GM12878 (cell line): Measurements from ENCODE around the gene SIDT1. TPM values are rescaled to one million over a fixed set of nuclear protein-coding genes. Genes with fewer than 3 reads are reported as not detected.

ENCODE experiments used
- ATAC-seq: fragments of 200-7000 bp; cut with Tn5 transposase; 3 replicates; pipeline ENCODE4 v1.9.1; 2020; ENCODE audit warnings: mild to moderate bottlenecking, moderate library complexity
- BruUV-seq: library from RNA; stranded (reverse); fragments of 400-500 nt; replicated peaks from 2 replicates; lab custom pipeline; 2021; lab: Mats Ljungman, UMichigan
- CTCF ChIA-PET: fragments of 300-600 bp; sonication (Branson Sonifier 250); formaldehyde crosslinking; extraction: SDS; loops from one replicate; lab custom pipeline; 2021; ENCODE audit warnings: inconsistent platforms; lab: Yijun Ruan, JAX
- POLR2A ChIA-PET: fragments of 350-600 bp; formaldehyde crosslinking; extraction: SDS; loops from one replicate; lab custom pipeline; 2021; ENCODE audit warnings: inconsistent platforms; lab: Charles Lee
- RAD21 ChIA-PET: fragments of 300-600 bp; sonication (Branson Sonifier 250); formaldehyde crosslinking; loops from one replicate; lab custom pipeline; 2023; ENCODE audit warnings: antibody characterized with exemption; ENCODE audit not compliant: unreplicated experiment; lab: Charles Lee
- SMC1A ChIA-PET: fragments of 300-600 bp; sonication (Branson Sonifier 250); formaldehyde crosslinking; loops from one replicate; lab custom pipeline; 2023; ENCODE audit not compliant: unreplicated experiment, uncharacterized antibody; lab: Charles Lee
- DNase-seq: peaks from one replicate; pipeline ENCODE4 v3.0.0-alpha.2; 2011; ENCODE audit warnings: low read depth, low spot score
- FAIRE-seq: peaks from 3 replicates; lab custom pipeline; 2011; peaks lifted over from hg19 to GRCh38; lab: Jason Lieb, UNC
- H2AFZ ChIP-seq: 2 replicates; pipeline ENCODE4 v1.6.0; 2011; ENCODE audit warnings: low read depth, low read length, control low read depth; ENCODE audit not compliant: control insufficient read depth
- H3K27ac ChIP-seq: 2 replicates; pipeline ENCODE4 v1.5.1; 2011; ENCODE audit warnings: control low read depth; ENCODE audit not compliant: control insufficient read depth, insufficient read depth
- H3K27me3 ChIP-seq, 2 experiments: replicated peaks in 1 of 2; 2 replicates each; pipeline versions ENCODE4 v1.6.0 to v1.6.1; 2011; ENCODE audit warnings: low read length in 1 of 2; ENCODE audit not compliant: control insufficient read depth in 2 of 2, insufficient read depth in 2 of 2
- H3K36me3 ChIP-seq, 2 experiments: 2 replicates each; pipeline ENCODE4 v1.5.1; 2011; ENCODE audit warnings: low read length in 1 of 2; ENCODE audit not compliant: control insufficient read depth in 2 of 2, insufficient read depth in 2 of 2
- H3K4me1 ChIP-seq: 2 replicates; pipeline ENCODE4 v1.6.1; 2011; ENCODE audit warnings: mild to moderate bottlenecking, low read length, moderate library complexity, mixed read lengths; ENCODE audit not compliant: control insufficient read depth, insufficient read depth
- H3K4me2 ChIP-seq: 2 replicates; pipeline ENCODE4 v1.6.0; 2011; ENCODE audit warnings: control low read depth; ENCODE audit not compliant: control insufficient read depth, insufficient read depth
- H3K4me3 ChIP-seq: fragments of 200-600 bp; sonication (generic); 2 replicates; pipeline ENCODE4 v1.5.1; 2016
- H3K79me2 ChIP-seq: 2 replicates; pipeline ENCODE4 v1.6.0; 2011; ENCODE audit warnings: low read length; ENCODE audit not compliant: control insufficient read depth, insufficient read depth
- H3K9ac ChIP-seq: 2 replicates; pipeline ENCODE4 v1.8.0; 2011; ENCODE audit warnings: low read length, control low read depth, mixed read lengths; ENCODE audit not compliant: control insufficient read depth, insufficient read depth
- H3K9me3 ChIP-seq: replicated peaks from 3 replicates; pipeline ENCODE4 v1.5.1; 2011; ENCODE audit warnings: mild to moderate bottlenecking, low read length; ENCODE audit not compliant: control insufficient read depth, insufficient read depth
- H4K20me1 ChIP-seq: 2 replicates; pipeline ENCODE4 v1.6.0; 2011; ENCODE audit not compliant: control insufficient read depth, insufficient read depth
- EGR1 ChIP-seq, 2 experiments: IDR thresholded peaks; 1 replicate in 1 of 2; 2 replicates in 1 of 2; pipeline ENCODE4 v1.6.1; 2011 to 2012; ENCODE audit warnings: low read depth in 2 of 2, low read length in 2 of 2, borderline replicate concordance in 1 of 2, mild to moderate bottlenecking in 1 of 2, moderate library complexity in 1 of 2
- GATAD2B ChIP-seq: fragments of 450-650 bp; conservative IDR thresholded peaks from 2 replicates; pipeline ENCODE4 v1.6.1; 2017; ENCODE audit warnings: low read depth, mild to moderate bottlenecking, moderate library complexity
- NFYA ChIP-seq: IDR thresholded peaks from 2 replicates; pipeline ENCODE4 v1.6.1; 2011; ENCODE audit warnings: low read depth, mild to moderate bottlenecking, low read length, improper control_type of control experiment, borderline replicate concordance
- NR2F1 ChIP-seq: fragments of 450-650 bp; conservative IDR thresholded peaks from 2 replicates; pipeline ENCODE4 v1.6.1; 2017; ENCODE audit warnings: mild to moderate bottlenecking
- RBBP5 ChIP-seq: fragments of 200-600 bp; sonication (generic); conservative IDR thresholded peaks from 2 replicates; pipeline ENCODE4 v1.6.1; 2016
- SREBF2 ChIP-seq: IDR thresholded peaks from 2 replicates; pipeline ENCODE4 v1.6.1; 2012; ENCODE audit warnings: mild to moderate bottlenecking, low read length
- SRF ChIP-seq, 2 experiments: IDR thresholded peaks; 2 replicates each; pipeline ENCODE4 v1.6.1; 2011; ENCODE audit warnings: low read depth in 2 of 2, low read length in 2 of 2, mild to moderate bottlenecking in 1 of 2, moderate library complexity in 1 of 2
- SUZ12 ChIP-seq: fragments of 200-600 bp; sonication (generic); IDR thresholded peaks from one replicate; pipeline ENCODE4 v1.6.1; 2018; ENCODE audit warnings: antibody characterized with exemption, mild to moderate bottlenecking; ENCODE audit not compliant: unreplicated experiment
- TARDBP ChIP-seq: IDR thresholded peaks from 2 replicates; pipeline ENCODE4 v1.6.1; 2016; ENCODE audit warnings: borderline replicate concordance
- ZNF24 ChIP-seq: fragments of 450-650 bp; IDR thresholded peaks from 2 replicates; pipeline ENCODE4 v1.6.1; 2017; ENCODE audit warnings: antibody characterized with exemption, mild to moderate bottlenecking
- WGBS: methylation state at CpG from one replicate; pipeline ENCODE4 v1.1.6; 2016; ENCODE audit warnings: low lambda C conversion rate; ENCODE audit not compliant: insufficient replicate concordance, insufficient coverage; ENCODE audit errors: missing lambda C conversion rate; 5-methylcytosine and 5-hydroxymethylcytosine counted together
- in situ Hi-C: fragments of 300-500 bp; cut with MboI; formaldehyde crosslinking; loops from 9 replicates; pipeline ENCODE4 v1.14.3; 2018; ENCODE audit warnings: mixed read lengths
- intact Hi-C: fragments of 100-400 bp; cut with micrococcal nuclease; formaldehyde crosslinking; loops from one replicate; pipeline ENCODE4 v1.14.2; 2022; ENCODE audit not compliant: unreplicated experiment
- polyA plus RNA-seq, 11 experiments: library from polyadenylated mRNA; depleted of rRNA in 4 of 11; unstranded in 6 of 11; stranded (reverse) in 5 of 11; fragments of >200 nt; fragmentation: Nextera tagmentation in 4 of 11; fragmentation: Illumina TruSeq in 1 of 11; extraction: Ambion mirVana in 4 of 11; extraction: Trizol in 1 of 11; gene quantifications; 1 replicate in 1 of 11; 2 replicates in 10 of 11; pipeline versions ENCODE4 v1.2.1 to v1.2.3, GENCODE V29; 2011 to 2016; ENCODE audit warnings: inconsistent platforms in 2 of 11, missing spikeins in 2 of 11, low read depth in 1 of 11
- total RNA-seq, 4 experiments: library from RNA; depleted of rRNA in 3 of 4; stranded (reverse); fragments of >200 nt in 3 of 4; fragmentation: Illumina TruSeq in 1 of 4; extraction: Trizol in 1 of 4; gene quantifications; 2 replicates each; pipeline versions ENCODE4 v1.2.1 to v1.2.3, GENCODE V29; 2013 to 2021
- TF ChIP-seq, protein P1 (sequence below): IDR thresholded peaks from 2 replicates; pipeline ENCODE4 v1.6.1; 2012; ENCODE audit warnings: low read depth, low read length, improper control_type of control experiment
- TF ChIP-seq, protein P2 (sequence below): fragments of 450-650 bp; conservative IDR thresholded peaks from 2 replicates; pipeline ENCODE4 v1.6.1; 2017; ENCODE audit warnings: mild to moderate bottlenecking, moderate library complexity

Gene SIDT1
- total and polyA plus RNA-seq, 10 of the 15 experiments (the other 5 are each of a cell fraction or from before 2014, with no cell fraction given): 3.0 to 45.0 (median 26.6) TPM

DNA sequence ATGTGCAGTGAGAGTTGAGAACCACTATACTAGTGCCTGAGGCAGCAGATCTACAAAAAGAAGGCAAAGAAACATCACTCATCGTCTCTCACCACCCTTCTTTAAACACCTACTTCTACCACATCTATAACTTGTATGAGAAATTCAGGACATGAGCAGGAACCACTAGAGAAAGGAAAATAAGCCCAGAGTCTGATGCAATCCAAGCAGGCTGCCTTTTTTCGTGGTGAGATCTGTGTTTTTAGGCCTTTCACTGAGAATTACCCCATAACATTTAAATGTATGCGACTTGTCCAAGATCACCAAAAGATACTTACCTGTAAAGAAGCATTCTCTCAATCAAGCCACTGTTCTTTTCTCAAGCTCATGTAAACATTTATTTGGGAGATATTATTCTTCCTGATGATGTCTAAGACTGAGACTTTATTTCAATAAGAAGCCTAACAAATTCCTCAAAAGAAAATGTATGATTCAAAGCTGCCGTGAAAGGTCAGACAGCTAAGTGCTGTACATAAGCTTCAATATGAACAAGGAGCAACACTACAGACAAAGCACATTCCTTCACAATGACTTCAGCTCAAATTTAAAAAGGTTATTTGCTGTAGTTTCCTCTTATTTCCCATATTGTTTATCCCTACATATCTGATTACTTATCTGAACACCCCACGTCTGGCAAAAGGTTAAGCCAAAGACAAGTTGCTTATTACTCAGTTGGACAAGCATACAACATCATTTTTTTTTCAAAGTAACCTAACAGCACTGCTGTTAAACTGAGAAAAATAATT is 33.9 kb upstream of the SIDT1 start:
- H3K27ac ChIP-seq: no peak overlapping the region
- no peaks in the 10 kb centered on the region; the same call in 1 of the 2 replicates for H3K4me1 ChIP-seq
- RAD21 ChIA-PET: interaction anchor here (0.6 to 3.3 kb wide), 7 partner anchors 8 to 414 kb away, joined by 3 to 56 read pairs (median 3); no protein-coding TSS in a partner anchor
- FAIRE-seq: no peak
- H3K36me3 ChIP-seq: peaks cover 0 to 10% of the 10 kb centered on the region in 2 experiments; a peak in 1 of 4 replicates
- CTCF ChIA-PET: interaction anchor here (0.6 to 5.0 kb wide), 10 partner anchors 9 to 1114 kb away, joined by 3 to 140 read pairs (median 12); partner anchors contain the start of gene SPICE1
- H4K20me1 ChIP-seq: no peaks in the 10 kb centered on the region
- WGBS: 77% methylated on average over 5 of the region's 5 CpGs
- no peak for TF ChIP-seq SUZ12
- SMC1A ChIA-PET: interaction anchor here (1.1 to 4.7 kb wide), 7 partner anchors 8 to 107 kb away, joined by 4 to 85 read pairs (median 25); partner anchors contain the start of gene SPICE1
- TSS peak; percentile 50 for BruUV-seq
- H3K4me3 ChIP-seq: no peak overlapping the region
- ATAC-seq: no peak
- POLR2A ChIA-PET: interaction anchor here (0.7 to 1.4 kb wide), 3 partner anchors 17 to 44 kb away, joined by 3 to 8 read pairs (median 7); partner anchors contain the start of gene SPICE1
- no peaks in the 10 kb centered on the region for H3K79me2 ChIP-seq
- DNase-seq: no peak
- no peaks in the 10 kb centered on the region for H3K9me3 ChIP-seq
- no peaks in the 10 kb centered on the region for H3K27me3 ChIP-seq
- intact Hi-C loops: no loop called here
- no peak overlapping the region for H3K4me2 ChIP-seq
- H3K9ac ChIP-seq: no peak overlapping the region
- in situ Hi-C loops: loop anchor here (10.0 kb wide), 2 partner anchors 246 to 416 kb away; partner anchors contain the start of genes ATP6V1A and NAA50
- no peak overlapping the region for H2AFZ ChIP-seq

DNA sequence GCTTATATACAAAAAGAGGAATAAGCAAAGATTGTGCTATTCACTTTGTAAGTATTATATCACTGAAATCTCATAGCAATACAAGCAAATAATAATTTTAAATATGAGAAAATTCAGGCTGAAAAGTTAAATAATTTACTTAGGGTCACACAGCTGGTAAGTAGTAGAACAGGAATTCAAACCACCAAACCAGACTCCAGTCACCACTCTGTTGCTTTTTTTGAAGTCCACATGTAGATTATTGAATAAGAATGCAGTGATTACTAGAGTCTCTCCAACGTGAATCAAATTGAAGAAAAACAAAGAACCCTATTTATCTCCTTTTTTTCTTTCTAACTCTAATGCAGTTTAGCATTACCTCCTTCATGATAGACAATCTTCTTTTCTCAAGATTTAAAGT is 33.3 kb upstream of the SIDT1 start:
- ChIA-PET CTCF (interaction anchor here (0.6 to 5.0 kb wide), 6 partner anchors 8 to 246 kb away, joined by 4 to 140 read pairs (median 46); partner anchors contain the start of gene SPICE1), RAD21 (interaction anchor here (0.6 to 1.0 kb wide), 2 partner anchors 58 to 78 kb away, joined by 3 to 7 read pairs; no protein-coding TSS in a partner anchor), POLR2A (interaction anchor here (0.7 to 1.4 kb wide), 2 partner anchors 16 to 44 kb away, joined by 3 to 7 read pairs; partner anchors contain the start of gene SPICE1), SMC1A (interaction anchor here (4.3 to 4.7 kb wide), 2 partner anchors 54 to 78 kb away, joined by 76 to 85 read pairs; no protein-coding TSS in a partner anchor)
- ATAC-seq: no peak
- in situ Hi-C loops: loop anchor here (10.0 kb wide), 2 partner anchors 246 to 416 kb away; partner anchors contain the start of genes ATP6V1A and NAA50
- no peaks in the 10 kb centered on the region for H4K20me1 ChIP-seq
- FAIRE-seq: no peak
- BruUV-seq: no TSS peak
- H3K27me3 ChIP-seq: no peaks in the 10 kb centered on the region
- WGBS: 42% methylated on average over 1 of the region's 1 CpG
- no peak overlapping the region for H2AFZ ChIP-seq
- DNase-seq: no peak
- H3K9ac ChIP-seq: no peak overlapping the region
- no peaks in the 10 kb centered on the region for H3K79me2 ChIP-seq
- peaks cover 0 to 13% of the 10 kb centered on the region in 2 experiments; a peak in 1 of 4 replicates for H3K36me3 ChIP-seq
- H3K9me3 ChIP-seq: no peaks in the 10 kb centered on the region
- no peak overlapping the region for H3K4me2 ChIP-seq
- H3K27ac ChIP-seq: no peak overlapping the region
- no peaks in the 10 kb centered on the region; the same call in 1 of the 2 replicates for H3K4me1 ChIP-seq
- H3K4me3 ChIP-seq: no peak overlapping the region
- intact Hi-C loops: no loop called here
- no peak for TF ChIP-seq SREBF2
- no peak for TF ChIP-seq ZNF24
- TF ChIP-seq EGR1 (IDR thresholded peaks at IDR 0.05; ENCODE audit: borderline replicate concordance in 1 of 2, low read depth in 2 of 2, low read length in 2 of 2): no peak
- no peak for TF ChIP-seq SRF (IDR thresholded peaks at IDR 0.05; ENCODE audit: low read depth in 2 of 2, low read length in 2 of 2)
- no peak for TF ChIP-seq TARDBP
- TF ChIP-seq, protein P1, sequence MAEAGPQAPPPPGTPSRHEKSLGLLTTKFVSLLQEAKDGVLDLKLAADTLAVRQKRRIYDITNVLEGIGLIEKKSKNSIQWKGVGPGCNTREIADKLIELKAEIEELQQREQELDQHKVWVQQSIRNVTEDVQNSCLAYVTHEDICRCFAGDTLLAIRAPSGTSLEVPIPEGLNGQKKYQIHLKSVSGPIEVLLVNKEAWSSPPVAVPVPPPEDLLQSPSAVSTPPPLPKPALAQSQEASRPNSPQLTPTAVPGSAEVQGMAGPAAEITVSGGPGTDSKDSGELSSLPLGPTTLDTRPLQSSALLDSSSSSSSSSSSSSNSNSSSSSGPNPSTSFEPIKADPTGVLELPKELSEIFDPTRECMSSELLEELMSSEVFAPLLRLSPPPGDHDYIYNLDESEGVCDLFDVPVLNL: no peak
- TF ChIP-seq, protein P2, sequence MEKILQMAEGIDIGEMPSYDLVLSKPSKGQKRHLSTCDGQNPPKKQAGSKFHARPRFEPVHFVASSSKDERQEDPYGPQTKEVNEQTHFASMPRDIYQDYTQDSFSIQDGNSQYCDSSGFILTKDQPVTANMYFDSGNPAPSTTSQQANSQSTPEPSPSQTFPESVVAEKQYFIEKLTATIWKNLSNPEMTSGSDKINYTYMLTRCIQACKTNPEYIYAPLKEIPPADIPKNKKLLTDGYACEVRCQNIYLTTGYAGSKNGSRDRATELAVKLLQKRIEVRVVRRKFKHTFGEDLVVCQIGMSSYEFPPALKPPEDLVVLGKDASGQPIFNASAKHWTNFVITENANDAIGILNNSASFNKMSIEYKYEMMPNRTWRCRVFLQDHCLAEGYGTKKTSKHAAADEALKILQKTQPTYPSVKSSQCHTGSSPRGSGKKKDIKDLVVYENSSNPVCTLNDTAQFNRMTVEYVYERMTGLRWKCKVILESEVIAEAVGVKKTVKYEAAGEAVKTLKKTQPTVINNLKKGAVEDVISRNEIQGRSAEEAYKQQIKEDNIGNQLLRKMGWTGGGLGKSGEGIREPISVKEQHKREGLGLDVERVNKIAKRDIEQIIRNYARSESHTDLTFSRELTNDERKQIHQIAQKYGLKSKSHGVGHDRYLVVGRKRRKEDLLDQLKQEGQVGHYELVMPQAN: no peak
- no peak for TF ChIP-seq RBBP5
- no peak for TF ChIP-seq NR2F1
- TF ChIP-seq NFYA: no peak
- no peak for TF ChIP-seq GATAD2B
